Measurements from ENCODE around the gene CRYGA. TPM values are rescaled to one million over a fixed set of nuclear protein-coding genes. Genes with fewer than 3 reads are reported as not detected.

The CRYGA gene
- total RNA-seq, 1 donor from 2014 or later: not detected

DNA sequence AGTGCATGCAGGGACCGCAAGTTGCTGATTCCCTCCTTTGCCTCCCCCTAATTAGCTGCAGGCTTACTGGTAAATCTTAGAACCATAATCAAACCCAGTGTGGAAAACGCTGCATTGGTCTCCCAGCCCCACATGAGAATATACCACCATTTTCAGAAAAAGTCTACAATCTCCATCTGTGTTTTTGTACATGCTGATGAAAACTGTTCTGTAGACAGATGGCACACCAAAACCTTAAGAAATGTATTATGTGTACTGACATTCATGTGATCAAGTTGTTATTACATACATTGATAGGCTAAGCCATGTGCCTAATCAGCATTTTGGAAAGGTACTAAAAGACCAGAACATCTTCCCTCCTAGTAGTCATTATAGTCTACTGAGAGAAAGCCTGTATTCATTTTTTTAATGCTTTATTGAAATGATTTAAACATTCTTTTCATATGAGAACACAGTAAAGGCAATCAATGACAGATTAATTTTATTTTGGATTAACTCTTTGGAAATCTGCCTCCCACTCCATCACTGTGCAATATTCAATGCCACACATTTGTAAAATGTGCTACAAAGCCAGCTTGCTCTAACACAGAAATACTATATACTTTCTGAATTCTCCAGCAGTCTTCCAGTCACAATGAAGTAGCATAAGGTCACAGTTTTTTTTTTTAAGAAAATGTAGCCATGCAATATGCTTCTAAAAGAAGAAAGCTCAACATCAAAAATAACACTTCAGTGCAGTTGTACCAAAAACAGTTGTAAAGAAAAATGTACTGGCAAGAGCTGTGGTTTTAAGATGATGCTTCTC, 1.8 kb upstream of the CRYGA start:
- no peak overlapping the region for H3K4me3 ChIP-seq (ENCODE audit: low read length in 3 of 3)
- no peak overlapping the region for H3K27ac ChIP-seq (ENCODE audit: low read depth, low read length)
- H3K4me1 ChIP-seq (ENCODE audit: control insufficient read depth in 3 of 3, insufficient read depth in 3 of 3, low read length in 3 of 3): no peaks in the 10 kb centered on the region
- H3K9me3 ChIP-seq (ENCODE audit: control insufficient read depth in 3 of 3, low read length in 3 of 3): no peaks in the 10 kb centered on the region
- H3K36me3 ChIP-seq (ENCODE audit: control insufficient read depth in 3 of 3, insufficient read depth in 3 of 3, low read length in 3 of 3): no peaks in the 10 kb centered on the region
- H3K27me3 ChIP-seq (ENCODE audit: control insufficient read depth in 3 of 3, insufficient read depth in 3 of 3, low read length in 3 of 3): peaks cover 0 to 9% (median 5%) of the 10 kb centered on the region in 3 donors
- no peak overlapping the region for H3K9ac ChIP-seq (ENCODE audit: low read depth in 1 of 3, low read length in 3 of 3)

DNA sequence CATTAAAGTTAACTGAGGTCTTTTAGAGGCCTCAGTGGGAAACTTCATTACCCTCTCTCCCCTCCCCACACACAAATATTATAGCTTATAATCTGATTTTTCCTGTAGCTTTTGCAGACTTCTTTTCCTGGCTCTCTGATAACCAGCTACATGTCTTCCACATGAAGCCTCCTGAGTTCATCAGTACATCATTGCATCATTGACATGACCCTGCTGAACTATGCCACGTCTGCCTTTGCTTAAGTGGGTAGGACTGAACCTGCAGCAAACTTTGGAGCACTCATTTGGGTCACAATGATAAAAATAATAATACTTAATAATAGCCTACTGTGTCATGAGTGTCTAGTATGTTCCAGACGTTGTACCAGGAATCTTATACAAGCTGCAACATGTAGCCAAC, 7.0 kb downstream of the CRYGA start:
- H3K27ac ChIP-seq (ENCODE audit: low read depth, low read length): no peak overlapping the region
- H3K4me1 ChIP-seq (ENCODE audit: control insufficient read depth in 3 of 3, insufficient read depth in 3 of 3, low read length in 3 of 3): no peaks in the 10 kb centered on the region
- no peaks in the 10 kb centered on the region for H3K9me3 ChIP-seq (ENCODE audit: control insufficient read depth in 3 of 3, low read length in 3 of 3)
- H3K27me3 ChIP-seq (ENCODE audit: control insufficient read depth in 3 of 3, insufficient read depth in 3 of 3, low read length in 3 of 3): no peaks in the 10 kb centered on the region
- no peak overlapping the region for H3K9ac ChIP-seq (ENCODE audit: low read depth in 1 of 3, low read length in 3 of 3)
- no peaks in the 10 kb centered on the region for H3K36me3 ChIP-seq (ENCODE audit: control insufficient read depth in 3 of 3, insufficient read depth in 3 of 3, low read length in 3 of 3)
- H3K4me3 ChIP-seq (ENCODE audit: low read length in 3 of 3): no peak overlapping the region

DNA sequence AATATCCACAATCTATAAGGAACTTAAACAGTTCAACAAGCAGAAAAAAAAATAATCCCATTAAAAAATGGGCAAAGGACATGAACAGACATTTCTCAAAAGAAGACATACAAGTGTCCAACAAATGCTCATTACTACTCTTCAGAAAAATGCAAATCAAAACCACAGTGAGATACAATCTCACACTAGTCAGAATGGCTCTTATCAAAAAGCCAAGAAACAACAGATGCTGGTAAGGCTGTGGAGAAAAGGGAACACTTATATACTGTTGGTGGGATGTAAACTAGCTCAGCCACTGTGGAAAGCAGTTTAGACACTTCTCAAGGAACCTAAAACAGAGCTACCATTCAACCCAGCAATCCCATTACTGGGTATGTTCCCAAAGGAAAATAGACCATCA, 10.2 kb downstream of the CRYGA start:
- Histone ChIP-seq H3K4me3 (ENCODE audit: low read length in 3 of 3) (no peak overlapping the region), H3K4me1 (ENCODE audit: control insufficient read depth in 3 of 3, insufficient read depth in 3 of 3, low read length in 3 of 3) (no peaks in the 10 kb centered on the region), H3K27me3 (ENCODE audit: control insufficient read depth in 3 of 3, insufficient read depth in 3 of 3, low read length in 3 of 3) (no peaks in the 10 kb centered on the region), H3K9ac (ENCODE audit: low read depth in 1 of 3, low read length in 3 of 3) (no peak overlapping the region), H3K36me3 (ENCODE audit: control insufficient read depth in 3 of 3, insufficient read depth in 3 of 3, low read length in 3 of 3) (no peaks in the 10 kb centered on the region), H3K27ac (ENCODE audit: low read depth, low read length) (no peak overlapping the region), H3K9me3 (ENCODE audit: control insufficient read depth in 3 of 3, low read length in 3 of 3) (no peaks in the 10 kb centered on the region)

DNA sequence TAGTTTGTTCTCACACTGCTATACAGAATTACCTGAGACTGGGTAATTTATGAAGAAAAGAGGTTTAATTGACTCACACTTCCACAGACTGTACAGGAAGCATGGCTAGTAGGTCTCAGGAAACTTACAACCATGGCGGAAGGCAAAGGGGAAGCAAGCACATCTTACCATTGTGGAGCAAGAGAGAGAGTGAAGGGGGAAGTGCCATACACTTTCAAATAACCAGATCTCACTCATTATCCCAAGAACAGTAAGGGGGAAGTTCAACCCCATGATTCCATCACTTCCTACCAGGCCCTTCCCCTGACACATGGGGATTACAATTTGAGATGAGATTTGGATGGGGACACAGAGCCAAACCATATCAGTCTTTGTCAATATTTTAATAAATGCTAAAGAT, 12.4 kb downstream of the CRYGA start:
- Histone ChIP-seq H3K27me3 (ENCODE audit: control insufficient read depth in 3 of 3, insufficient read depth in 3 of 3, low read length in 3 of 3) (peaks cover 0 to 2% (median 0%) of the 10 kb centered on the region in 3 donors), H3K9ac (ENCODE audit: low read depth in 1 of 3, low read length in 3 of 3) (no peak overlapping the region), H3K9me3 (ENCODE audit: control insufficient read depth in 3 of 3, low read length in 3 of 3) (no peaks in the 10 kb centered on the region), H3K4me1 (ENCODE audit: control insufficient read depth in 3 of 3, insufficient read depth in 3 of 3, low read length in 3 of 3) (no peaks in the 10 kb centered on the region), H3K4me3 (ENCODE audit: low read length in 3 of 3) (no peak overlapping the region), H3K36me3 (ENCODE audit: control insufficient read depth in 3 of 3, insufficient read depth in 3 of 3, low read length in 3 of 3) (no peaks in the 10 kb centered on the region), H3K27ac (ENCODE audit: low read depth, low read length) (no peak overlapping the region)

DNA sequence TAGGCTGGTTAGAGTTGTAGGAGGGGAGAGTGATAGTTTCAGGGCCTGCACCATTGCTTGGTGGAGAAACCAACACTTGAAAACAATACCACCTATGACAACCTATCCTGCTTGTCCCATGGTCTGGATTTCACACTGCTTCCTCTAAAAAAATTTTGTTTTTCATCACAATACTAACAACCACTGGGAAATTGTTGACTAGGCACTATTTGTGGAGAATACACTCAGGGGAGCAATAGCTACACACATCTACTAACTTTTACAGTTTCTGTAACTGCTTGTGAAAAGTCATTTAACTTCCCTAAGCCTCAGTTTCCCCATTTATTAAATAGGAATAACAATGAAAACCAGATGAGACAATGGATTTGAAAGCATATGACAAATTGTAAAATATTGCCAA, 13.3 kb downstream of the CRYGA start:
- H3K36me3 ChIP-seq (ENCODE audit: control insufficient read depth in 3 of 3, insufficient read depth in 3 of 3, low read length in 3 of 3): no peaks in the 10 kb centered on the region

DNA sequence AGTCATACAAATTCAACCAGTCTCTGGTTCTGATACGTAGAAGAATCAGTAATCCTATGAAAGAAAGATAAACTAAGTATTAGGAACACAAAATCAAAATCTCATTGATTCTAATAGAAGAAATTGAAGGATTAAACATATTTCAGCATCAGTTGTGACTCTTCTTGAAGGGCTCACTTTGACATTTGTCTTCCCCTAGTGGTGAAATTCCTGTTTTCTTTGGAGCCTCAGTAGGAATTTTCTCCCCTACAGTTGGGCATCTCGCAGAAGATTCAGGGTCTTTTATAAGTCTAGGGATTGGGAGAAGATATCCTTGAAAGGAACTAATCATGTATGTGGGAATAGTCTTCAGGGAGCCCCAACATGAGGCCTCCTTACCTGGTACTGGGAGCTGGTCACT, 14.6 kb downstream of the CRYGA start:
- no peaks in the 10 kb centered on the region for H3K4me1 ChIP-seq (ENCODE audit: control insufficient read depth in 3 of 3, insufficient read depth in 3 of 3, low read length in 3 of 3)
- no peak overlapping the region for H3K27ac ChIP-seq (ENCODE audit: low read depth, low read length)
- H3K36me3 ChIP-seq (ENCODE audit: control insufficient read depth in 3 of 3, insufficient read depth in 3 of 3, low read length in 3 of 3): no peaks in the 10 kb centered on the region
- H3K27me3 ChIP-seq (ENCODE audit: control insufficient read depth in 3 of 3, insufficient read depth in 3 of 3, low read length in 3 of 3): peaks cover 0 to 4% (median 0%) of the 10 kb centered on the region in 3 donors
- H3K9me3 ChIP-seq (ENCODE audit: control insufficient read depth in 3 of 3, low read length in 3 of 3): no peaks in the 10 kb centered on the region
- no peak overlapping the region for H3K9ac ChIP-seq (ENCODE audit: low read depth in 1 of 3, low read length in 3 of 3)
- no peak overlapping the region for H3K4me3 ChIP-seq (ENCODE audit: low read length in 3 of 3)

More for the DNA sequence above, 13.3 kb downstream of the CRYGA start:
- no peak overlapping the region for H3K4me3 ChIP-seq (ENCODE audit: low read length in 3 of 3)
- H3K9ac ChIP-seq (ENCODE audit: low read depth in 1 of 3, low read length in 3 of 3): no peak overlapping the region
- H3K4me1 ChIP-seq (ENCODE audit: control insufficient read depth in 3 of 3, insufficient read depth in 3 of 3, low read length in 3 of 3): no peaks in the 10 kb centered on the region
- H3K9me3 ChIP-seq (ENCODE audit: control insufficient read depth in 3 of 3, low read length in 3 of 3): no peaks in the 10 kb centered on the region
- H3K27me3 ChIP-seq (ENCODE audit: control insufficient read depth in 3 of 3, insufficient read depth in 3 of 3, low read length in 3 of 3): peaks cover 0 to 4% (median 0%) of the 10 kb centered on the region in 3 donors
- no peak overlapping the region for H3K27ac ChIP-seq (ENCODE audit: low read depth, low read length)

DNA sequence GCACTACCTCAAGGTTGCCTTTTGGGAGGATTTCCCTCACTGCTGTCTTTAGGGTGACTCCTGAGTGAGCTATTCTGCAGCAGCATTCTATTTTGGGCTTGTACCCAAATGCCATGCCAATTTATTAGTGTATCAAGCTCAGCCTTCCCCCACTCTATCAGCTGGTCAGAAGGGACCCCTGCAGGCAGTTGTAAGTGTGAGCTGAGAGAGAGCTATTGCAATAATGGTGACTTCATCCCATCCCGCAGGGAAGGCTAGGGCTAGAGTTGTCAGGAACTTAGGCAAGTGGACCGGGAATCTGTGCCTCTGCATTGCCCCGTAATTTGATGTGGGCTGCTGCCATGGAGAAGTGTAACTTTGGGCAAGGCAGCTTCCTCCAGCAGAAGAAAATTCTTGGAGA, 15.6 kb downstream of the CRYGA start:
- Histone ChIP-seq H3K27me3 (ENCODE audit: control insufficient read depth in 3 of 3, insufficient read depth in 3 of 3, low read length in 3 of 3) (peaks cover 0 to 4% (median 0%) of the 10 kb centered on the region in 3 donors), H3K9ac (ENCODE audit: low read depth in 1 of 3, low read length in 3 of 3) (no peak overlapping the region), H3K36me3 (ENCODE audit: control insufficient read depth in 3 of 3, insufficient read depth in 3 of 3, low read length in 3 of 3) (no peaks in the 10 kb centered on the region), H3K27ac (ENCODE audit: low read depth, low read length) (no peak overlapping the region), H3K9me3 (ENCODE audit: control insufficient read depth in 3 of 3, low read length in 3 of 3) (no peaks in the 10 kb centered on the region), H3K4me3 (ENCODE audit: low read length in 3 of 3) (no peak overlapping the region), H3K4me1 (ENCODE audit: control insufficient read depth in 3 of 3, insufficient read depth in 3 of 3, low read length in 3 of 3) (no peaks in the 10 kb centered on the region)

DNA sequence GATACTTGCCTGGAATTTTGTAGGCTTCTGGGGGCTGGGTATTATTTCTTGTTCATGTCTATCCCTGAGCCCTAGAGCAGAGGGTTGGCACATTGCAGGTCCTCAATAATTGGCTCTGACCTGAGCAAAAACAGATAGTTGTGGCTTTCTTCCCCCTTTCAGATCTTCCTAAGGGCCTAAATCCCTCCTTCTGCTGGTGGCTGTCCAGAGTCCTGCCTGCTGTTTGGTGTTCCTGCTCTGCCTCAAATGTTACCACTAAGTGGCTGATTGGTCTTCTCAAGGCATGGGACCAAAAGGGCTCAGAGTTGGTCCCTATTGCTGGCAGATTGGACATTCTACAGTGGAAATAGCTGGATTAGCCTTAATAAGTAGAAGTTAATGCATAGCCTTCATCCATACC, 16.4 kb downstream of the CRYGA start:
- Histone ChIP-seq H3K9me3 (ENCODE audit: control insufficient read depth in 3 of 3, low read length in 3 of 3) (no peaks in the 10 kb centered on the region), H3K36me3 (ENCODE audit: control insufficient read depth in 3 of 3, insufficient read depth in 3 of 3, low read length in 3 of 3) (no peaks in the 10 kb centered on the region), H3K27ac (ENCODE audit: low read depth, low read length) (no peak overlapping the region), H3K4me1 (ENCODE audit: control insufficient read depth in 3 of 3, insufficient read depth in 3 of 3, low read length in 3 of 3) (no peaks in the 10 kb centered on the region), H3K9ac (ENCODE audit: low read depth in 1 of 3, low read length in 3 of 3) (no peak overlapping the region), H3K4me3 (ENCODE audit: low read length in 3 of 3) (no peak overlapping the region), H3K27me3 (ENCODE audit: control insufficient read depth in 3 of 3, insufficient read depth in 3 of 3, low read length in 3 of 3) (peaks cover 0 to 4% (median 0%) of the 10 kb centered on the region in 3 donors)

DNA sequence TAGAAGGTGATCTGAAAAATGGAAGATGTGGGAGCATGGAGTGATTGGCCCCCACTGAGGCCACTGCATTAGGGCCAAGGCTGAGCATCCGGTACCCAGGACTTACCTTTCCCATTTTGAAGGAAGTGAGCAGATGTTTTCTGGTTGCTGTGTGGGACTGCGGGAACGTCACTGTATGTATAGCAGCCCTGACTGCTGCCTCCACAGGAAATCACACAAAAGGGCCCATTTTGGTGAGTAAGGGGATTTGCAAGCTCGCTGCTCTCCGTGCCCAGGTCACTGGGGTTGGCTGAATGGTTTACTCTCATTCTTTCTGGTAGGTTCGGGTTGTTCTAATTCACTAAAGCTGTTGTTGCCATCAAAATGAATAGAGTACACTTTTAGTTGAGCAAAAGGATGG, 17.4 kb downstream of the CRYGA start, which contains the start of gene CRYGB:
Gene CRYGB (minus strand): TSS at position 153 of the 400 bp plus-strand sequence. CDS start 38 bp downstream, at position 115.
- Histone ChIP-seq H3K27me3 (ENCODE audit: control insufficient read depth in 3 of 3, insufficient read depth in 3 of 3, low read length in 3 of 3) (peaks cover 0 to 4% (median 0%) of the 10 kb centered on the region in 3 donors), H3K4me3 (ENCODE audit: low read length in 3 of 3) (no peak within 1 kb of the TSS), H3K9ac (ENCODE audit: low read depth in 1 of 3, low read length in 3 of 3) (no peak within 1 kb of the TSS), H3K36me3 (ENCODE audit: control insufficient read depth in 3 of 3, insufficient read depth in 3 of 3, low read length in 3 of 3) (no peaks in the 10 kb centered on the region), H3K27ac (ENCODE audit: low read depth, low read length) (no peak within 1 kb of the TSS), H3K4me1 (ENCODE audit: control insufficient read depth in 3 of 3, insufficient read depth in 3 of 3, low read length in 3 of 3) (no peaks in the 10 kb centered on the region), H3K9me3 (ENCODE audit: control insufficient read depth in 3 of 3, low read length in 3 of 3) (no peaks in the 10 kb centered on the region)

DNA sequence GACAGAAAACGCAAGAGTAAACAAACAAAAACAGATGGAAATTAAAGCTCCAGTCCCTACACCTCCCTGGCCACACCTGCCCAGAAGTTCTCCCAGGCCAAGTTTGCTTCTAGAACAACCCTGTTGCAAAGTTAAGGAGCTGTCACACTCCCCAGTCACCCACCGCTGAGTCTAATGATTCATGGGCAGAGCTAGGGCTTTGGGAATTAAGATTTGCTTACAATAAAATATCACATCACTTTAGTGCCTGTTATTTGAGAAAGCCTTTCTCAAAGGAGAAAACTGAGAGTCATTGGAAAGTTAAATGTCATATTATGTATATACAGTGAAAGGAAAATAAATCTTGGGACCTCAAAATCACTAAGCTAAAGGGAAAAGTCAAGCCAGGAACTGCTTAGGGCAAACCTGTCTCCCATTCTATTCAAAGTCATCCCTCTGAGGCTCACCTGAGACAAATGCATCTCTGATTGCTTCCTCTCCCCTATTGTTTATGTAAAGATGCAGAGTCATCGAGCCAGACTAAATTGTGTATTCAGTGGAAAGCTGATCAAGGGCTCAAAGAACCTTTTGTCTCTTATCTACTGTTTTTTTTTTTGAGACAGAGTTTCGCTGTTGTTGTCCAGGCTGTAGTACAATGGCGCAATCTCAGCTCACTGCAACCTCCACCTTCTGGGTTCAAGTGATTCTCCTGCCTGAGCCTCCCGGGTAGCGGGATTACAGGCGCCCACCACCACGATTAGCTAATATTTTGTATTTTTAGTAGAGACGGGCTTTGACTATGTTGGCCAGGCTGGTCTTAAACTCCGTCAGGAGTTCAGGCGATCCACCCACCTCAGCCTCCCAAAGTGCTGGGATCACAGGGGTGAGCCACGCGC, 20.2 kb downstream of the CRYGA start:
- no peak overlapping the region for H3K9ac ChIP-seq (ENCODE audit: low read depth in 1 of 3, low read length in 3 of 3)
- no peaks in the 10 kb centered on the region for H3K4me1 ChIP-seq (ENCODE audit: control insufficient read depth in 3 of 3, insufficient read depth in 3 of 3, low read length in 3 of 3)
- no peak overlapping the region for H3K27ac ChIP-seq (ENCODE audit: low read depth, low read length)
- H3K4me3 ChIP-seq (ENCODE audit: low read length in 3 of 3): no peak overlapping the region
- no peaks in the 10 kb centered on the region for H3K9me3 ChIP-seq (ENCODE audit: control insufficient read depth in 3 of 3, low read length in 3 of 3)
- H3K27me3 ChIP-seq (ENCODE audit: control insufficient read depth in 3 of 3, insufficient read depth in 3 of 3, low read length in 3 of 3): peaks cover 0 to 4% (median 0%) of the 10 kb centered on the region in 3 donors
- no peaks in the 10 kb centered on the region for H3K36me3 ChIP-seq (ENCODE audit: control insufficient read depth in 3 of 3, insufficient read depth in 3 of 3, low read length in 3 of 3)

All from skeletal muscle tissue (tissue), 4 donors.